Epidermal melanocyte (primary cell): ENCODE results near the gene HRC.
"Not testable (repeated sequence)": the region's sequence is repeated elsewhere in the genome, so short reads cannot be mapped to it uniquely, and the experiment has no call there.

ENCODE experiments used
- DNase-seq: peaks from one replicate; pipeline ENCODE4 v3.0.0; 2011; ENCODE audit warnings: low spot score; ENCODE audit not compliant: insufficient read length

Gene HRC

GRCh38 chr19:49155005-49155819 is at the start of gene HRC:
TSS of gene HRC (minus strand) at chr19:49155396. CDS start at chr19:49155237, 159 bp downstream.
- DNase-seq, result no peak

GRCh38 chr19:49201042-49201441 is 45.8 kb upstream of the HRC start:
- DNase-seq, result no peak

- DNase-seq, result no peak
Observed at GRCh38 chr19:49200238-49200862, 45.2 kb upstream of the HRC start.

GRCh38 chr19:49196527-49197240 is 41.5 kb upstream of the HRC start:
- DNase-seq, result no peak

GRCh38 chr19:49194408-49194807 is 39.2 kb upstream of the HRC start:
- no peak for DNase-seq

- no peak for DNase-seq
Observed at GRCh38 chr19:49193822-49194394, 38.7 kb upstream of the HRC start.

- DNase-seq, result no peak
Observed at GRCh38 chr19:49190781-49191180, 35.6 kb upstream of the HRC start.

- DNase-seq, result no peak
Observed at GRCh38 chr19:49189259-49189658, 34.1 kb upstream of the HRC start.

GRCh38 chr19:49188626-49189200 is 33.5 kb upstream of the HRC start:
- no peak for DNase-seq

- DNase-seq, result no peak
Observed at GRCh38 chr19:49186108-49186507, 30.9 kb upstream of the HRC start.

GRCh38 chr19:49182848-49183375 is 27.7 kb upstream of the HRC start:
- no peak for DNase-seq

- not testable (repeated sequence) for DNase-seq
Observed at GRCh38 chr19:49182010-49182847, 27.0 kb upstream of the HRC start.

GRCh38 chr19:49180659-49181058 is 25.5 kb upstream of the HRC start:
- DNase-seq, result no peak

- no peak for DNase-seq
Observed at GRCh38 chr19:49173198-49173597, 18.0 kb upstream of the HRC start.

GRCh38 chr19:49168421-49168820 is 13.2 kb upstream of the HRC start:
- no peak for DNase-seq

GRCh38 chr19:49167857-49168409 is 12.7 kb upstream of the HRC start:
- no peak for DNase-seq

- DNase-seq, result no peak
Observed at GRCh38 chr19:49165865-49166301, 10.7 kb upstream of the HRC start.

- DNase-seq, result no peak
Observed at GRCh38 chr19:49165111-49165750, 10.0 kb upstream of the HRC start.

- DNase-seq, result no peak
Observed at GRCh38 chr19:49161987-49162386, 6.8 kb upstream of the HRC start.
